PFSK-1 (cell line): ENCODE results near the gene FEV.

Source experiments
- FOXP2 ChIP-seq: optimal IDR thresholded peaks from 2 replicates; pipeline ENCODE3; 2011; ENCODE audit warnings: borderline replicate concordance, control low read depth, inconsistent platforms; ENCODE audit not compliant: insufficient read depth; ENCODE audit errors: extremely low read length, extremely low read depth
- POLR2AphosphoS5 ChIP-seq: IDR thresholded peaks from 2 replicates; pipeline ENCODE4 v1.6.1; 2012; ENCODE audit warnings: low read depth, mild to moderate bottlenecking, control low read depth, low read length, moderate library complexity
- REST ChIP-seq, 2 experiments: IDR thresholded peaks; 2 replicates each; pipeline versions ENCODE4 v1.6.1 to v1.8.0; 2011 to 2012; ENCODE audit warnings: low read depth in 2 of 2, low read length in 2 of 2, control low read depth in 1 of 2, inconsistent platforms in 1 of 2, mild to moderate bottlenecking in 1 of 2, moderate library complexity in 1 of 2; ENCODE audit not compliant: insufficient read depth in 1 of 2
- SIN3A ChIP-seq: IDR thresholded peaks from 2 replicates; pipeline ENCODE4 v1.6.1; 2012; ENCODE audit warnings: mild to moderate bottlenecking, low read length, moderate library complexity, borderline replicate concordance; ENCODE audit not compliant: insufficient read depth
- TAF1 ChIP-seq: IDR thresholded peaks from 2 replicates; pipeline ENCODE4 v1.6.1; 2012; ENCODE audit warnings: low read length, control low read depth, borderline replicate concordance; ENCODE audit not compliant: insufficient read depth

FEV gene

GRCh38 chr2:219018286-219018685 is 33.3 kb upstream of the FEV start:
- TF ChIP-seq REST (IDR thresholded peaks at IDR 0.05; ENCODE audit: insufficient read depth in 1 of 2, low read depth in 2 of 2, low read length in 2 of 2) = no peak
- TF ChIP-seq SIN3A = no peak
- no peak for TF ChIP-seq FOXP2
- TF ChIP-seq TAF1 = no peak
- TF ChIP-seq POLR2AphosphoS5 = no peak

DNA sequence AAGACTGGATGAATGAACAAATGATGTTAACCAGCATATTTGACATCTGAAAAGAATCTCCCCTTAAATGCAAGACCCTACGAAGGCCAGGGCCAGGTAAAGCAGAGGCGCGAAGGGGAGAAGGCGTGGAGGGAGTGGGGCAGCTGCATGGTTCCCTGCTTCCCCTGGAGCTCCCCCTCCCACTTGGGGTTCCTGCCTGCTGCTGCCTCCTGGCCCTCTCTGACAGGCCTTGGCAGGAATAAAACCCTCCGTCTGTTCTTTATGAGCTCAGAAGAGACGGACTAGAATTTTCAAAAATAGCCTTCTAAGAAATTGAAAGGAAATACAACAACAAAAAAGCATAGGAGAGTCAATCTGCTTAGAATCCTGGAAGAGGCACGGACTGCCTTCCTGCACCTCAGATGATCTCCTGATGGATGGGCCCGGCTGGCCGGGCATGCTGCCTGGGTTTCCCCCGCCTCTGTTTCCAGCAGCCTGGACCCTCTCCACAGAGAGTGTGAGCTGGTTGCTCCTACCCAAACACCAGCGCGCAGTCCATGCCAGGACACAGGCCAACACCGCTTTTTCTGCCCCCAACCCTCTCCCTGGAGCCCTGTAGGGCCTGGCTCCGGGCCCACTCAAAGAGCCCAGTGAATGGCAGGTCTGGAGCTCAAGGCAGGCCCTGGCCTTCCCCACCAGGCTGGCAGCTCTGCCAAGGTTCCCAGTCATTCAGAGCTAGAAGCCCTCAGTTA is 32.4 kb upstream of the FEV start:
- TF ChIP-seq POLR2AphosphoS5 = no peak
- TF ChIP-seq TAF1 = no peak
- no peak for TF ChIP-seq FOXP2

DNA sequence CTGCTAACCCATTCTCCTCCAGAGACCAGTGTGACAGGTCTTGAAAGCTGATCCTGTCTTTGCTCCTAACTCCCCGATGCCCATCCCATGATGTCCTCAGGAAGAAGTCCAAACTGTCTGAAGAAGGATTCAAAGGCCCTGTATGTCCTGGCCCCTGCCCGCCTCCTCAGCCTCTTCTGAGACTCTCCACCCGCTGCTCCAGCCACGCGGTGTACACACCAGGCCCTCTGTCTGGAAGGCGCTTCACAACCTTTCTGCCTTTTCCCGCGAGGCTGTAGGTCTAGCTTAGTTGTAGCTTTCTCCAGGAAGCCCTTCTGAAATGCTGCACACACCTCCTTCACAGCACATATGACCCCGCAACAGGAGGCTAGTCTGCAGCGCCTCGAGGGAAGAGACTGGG is 31.7 kb upstream of the FEV start:
- TF ChIP-seq TAF1 (no peak), POLR2AphosphoS5 (no peak), SIN3A (no peak), FOXP2 (no peak), REST (IDR thresholded peaks at IDR 0.05; ENCODE audit: insufficient read depth in 1 of 2, low read depth in 2 of 2, low read length in 2 of 2) (no peak)

GRCh38 chr2:219010873-219011272 is 25.9 kb upstream of the FEV start:
- no peak for TF ChIP-seq POLR2AphosphoS5
- no peak for TF ChIP-seq FOXP2
- TF ChIP-seq TAF1 = no peak
- no peak for TF ChIP-seq SIN3A
- TF ChIP-seq REST (IDR thresholded peaks at IDR 0.05; ENCODE audit: insufficient read depth in 1 of 2, low read depth in 2 of 2, low read length in 2 of 2) = no peak

DNA sequence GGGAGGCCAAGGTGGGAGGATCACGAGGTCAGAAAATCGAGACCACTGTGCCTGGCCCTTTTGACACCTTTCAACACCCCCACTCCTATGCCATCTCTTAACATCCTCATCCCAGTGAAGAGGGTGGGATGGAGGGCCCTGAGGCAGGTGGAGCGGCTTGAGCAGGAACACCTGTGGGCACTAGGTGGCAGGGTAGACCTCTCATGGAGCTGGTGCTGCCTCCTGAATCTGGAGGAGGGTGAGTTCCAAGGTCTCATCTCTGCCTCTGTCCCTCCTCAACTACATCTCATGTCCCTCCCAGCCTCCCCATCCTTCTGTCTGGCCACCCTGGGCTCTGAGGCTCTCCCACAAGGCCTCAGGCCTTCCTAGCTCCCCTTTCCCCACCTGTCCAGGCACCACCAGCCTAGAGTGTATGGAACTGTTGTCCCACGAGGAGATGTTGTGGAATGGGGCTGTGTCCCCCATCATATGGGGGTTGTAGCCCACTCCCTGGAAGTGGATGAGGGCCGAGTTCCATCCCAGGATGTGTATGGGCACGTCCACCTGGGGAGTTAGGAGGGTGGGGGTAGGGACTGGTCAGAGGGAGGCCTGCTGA is 25.3 kb upstream of the FEV start:
- TF ChIP-seq POLR2AphosphoS5 (no peak), SIN3A (no peak), TAF1 (no peak), REST (IDR thresholded peaks at IDR 0.05; ENCODE audit: insufficient read depth in 1 of 2, low read depth in 2 of 2, low read length in 2 of 2) (no peak), FOXP2 (no peak)
